K562 (cell line): ENCODE measurements around the gene RING1.

Experiments used
- HMGN3 ChIP-seq: IDR thresholded peaks from 2 replicates; pipeline ENCODE4 v1.6.1; 2011; ENCODE audit warnings: borderline replicate concordance, low read depth, mild to moderate bottlenecking, mixed read lengths, low read length; ENCODE audit not compliant: insufficient read length; ENCODE audit errors: extremely low read depth
- STAT6 ChIP-seq: sonication (generic); formaldehyde crosslinking; IDR thresholded peaks from 2 replicates; pipeline ENCODE4 v1.8.1; 2023; ENCODE audit warnings: mild to moderate bottlenecking, missing genetic modification reagents

GRCh38 chr6:33249732-33250630 is 41.7 kb downstream of the RING1 start:
- TF ChIP-seq HMGN3: no peak
- no peak for TF ChIP-seq STAT6 (CRISPR knock-in tag)
